Measurements from ENCODE around the gene IQGAP2.

IQGAP2 gene

DNA sequence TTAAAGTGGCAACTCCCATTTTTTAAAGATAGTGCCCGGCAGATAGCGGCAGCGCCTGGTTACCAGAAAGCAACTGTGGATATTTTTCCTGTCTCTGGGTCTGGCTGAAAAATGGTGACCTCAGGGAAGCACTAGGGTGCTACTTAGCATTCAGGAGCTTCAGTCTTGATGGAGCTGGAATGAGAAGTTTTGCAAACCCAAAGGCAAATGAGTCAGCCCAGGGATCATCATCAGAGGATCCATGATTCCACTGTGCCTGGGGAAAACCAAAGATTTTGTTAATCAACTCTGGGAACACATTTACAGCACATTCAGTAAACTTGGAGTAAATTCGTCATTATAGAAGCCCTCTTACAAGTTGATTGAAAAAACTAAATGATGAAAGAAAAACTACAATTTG lies 339.5 kb downstream of the IQGAP2 start:
- peak; percentile 61 for DNase-seq (ENCODE audit: low read depth)
- TF ChIP-seq, protein P1, sequence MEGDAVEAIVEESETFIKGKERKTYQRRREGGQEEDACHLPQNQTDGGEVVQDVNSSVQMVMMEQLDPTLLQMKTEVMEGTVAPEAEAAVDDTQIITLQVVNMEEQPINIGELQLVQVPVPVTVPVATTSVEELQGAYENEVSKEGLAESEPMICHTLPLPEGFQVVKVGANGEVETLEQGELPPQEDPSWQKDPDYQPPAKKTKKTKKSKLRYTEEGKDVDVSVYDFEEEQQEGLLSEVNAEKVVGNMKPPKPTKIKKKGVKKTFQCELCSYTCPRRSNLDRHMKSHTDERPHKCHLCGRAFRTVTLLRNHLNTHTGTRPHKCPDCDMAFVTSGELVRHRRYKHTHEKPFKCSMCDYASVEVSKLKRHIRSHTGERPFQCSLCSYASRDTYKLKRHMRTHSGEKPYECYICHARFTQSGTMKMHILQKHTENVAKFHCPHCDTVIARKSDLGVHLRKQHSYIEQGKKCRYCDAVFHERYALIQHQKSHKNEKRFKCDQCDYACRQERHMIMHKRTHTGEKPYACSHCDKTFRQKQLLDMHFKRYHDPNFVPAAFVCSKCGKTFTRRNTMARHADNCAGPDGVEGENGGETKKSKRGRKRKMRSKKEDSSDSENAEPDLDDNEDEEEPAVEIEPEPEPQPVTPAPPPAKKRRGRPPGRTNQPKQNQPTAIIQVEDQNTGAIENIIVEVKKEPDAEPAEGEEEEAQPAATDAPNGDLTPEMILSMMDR (conservative IDR thresholded peaks at IDR 0.05; ENCODE audit: low read depth, low read length), result no peak
- no peak overlapping the region for H3K4me3 ChIP-seq (ENCODE audit: low read depth, low read length)

DNA sequence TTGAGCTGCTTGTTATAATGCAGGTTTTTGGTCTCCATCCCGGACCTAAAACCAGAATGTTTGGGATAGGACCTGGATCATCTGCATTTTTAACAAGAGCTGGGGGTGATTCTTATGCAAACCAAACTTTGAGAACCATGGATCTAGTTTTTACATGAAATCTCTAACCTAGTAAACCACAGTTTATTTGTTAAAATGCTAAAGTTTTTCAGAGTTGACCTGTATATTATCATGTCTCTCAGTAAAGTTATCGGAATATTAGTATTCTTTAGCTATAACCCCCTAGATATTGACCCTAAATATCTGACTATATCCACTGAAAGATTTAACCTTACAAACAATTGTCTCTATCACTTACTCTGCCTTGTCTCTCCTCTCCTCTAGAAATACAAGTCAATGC lies 341.5 kb downstream of the IQGAP2 start:
- DNase-seq (ENCODE audit: low read depth), result no peak
- TF ChIP-seq, protein P1 (conservative IDR thresholded peaks at IDR 0.05; ENCODE audit: low read depth, low read length), result no peak
- no peak overlapping the region for H3K4me3 ChIP-seq (ENCODE audit: low read depth, low read length)

DNA sequence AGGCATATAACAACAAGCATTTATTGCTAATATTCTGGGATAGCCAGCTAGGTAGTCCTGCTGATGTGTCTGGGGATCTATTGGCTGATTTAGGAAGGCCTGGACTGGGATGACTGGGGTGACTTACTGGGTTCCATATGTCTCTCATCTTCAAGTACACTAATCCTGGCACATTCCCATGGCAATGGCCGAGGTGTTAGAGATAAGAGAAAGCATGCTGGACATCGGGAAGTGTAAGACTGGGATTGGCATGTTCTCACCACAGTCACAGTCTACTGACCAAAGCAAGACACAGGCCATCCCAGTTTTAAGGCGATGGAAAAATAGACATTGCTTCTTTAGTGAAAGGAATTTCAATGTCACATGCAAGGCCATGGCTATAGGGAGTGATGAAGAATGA lies 342.6 kb downstream of the IQGAP2 start:
- TF ChIP-seq, protein P1 (conservative IDR thresholded peaks at IDR 0.05; ENCODE audit: low read depth, low read length), result no peak
- no peak for DNase-seq (ENCODE audit: low read depth)
- no peak overlapping the region for H3K4me3 ChIP-seq (ENCODE audit: low read depth, low read length)

DNA sequence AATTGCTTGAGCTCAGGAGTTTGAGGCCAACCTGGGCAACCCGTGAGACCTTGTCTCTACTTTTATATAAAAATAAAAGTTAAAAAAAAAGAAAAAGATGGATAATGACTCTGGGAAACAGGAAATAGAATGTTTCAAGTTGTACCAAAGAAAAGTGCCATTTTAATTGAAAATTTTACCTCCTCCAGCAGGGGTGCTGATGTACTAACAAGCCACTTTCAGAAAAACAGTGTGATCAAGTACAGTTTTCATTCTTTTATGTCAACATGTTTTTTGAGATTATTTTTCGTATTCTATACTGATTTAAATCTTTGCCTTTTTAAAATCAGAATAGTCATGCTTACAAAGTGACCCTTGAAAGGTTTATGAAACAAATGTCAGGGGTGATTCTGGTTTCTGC lies 343.6 kb downstream of the IQGAP2 start:
- no peak for DNase-seq (ENCODE audit: low read depth)
- TF ChIP-seq, protein P1 (conservative IDR thresholded peaks at IDR 0.05; ENCODE audit: low read depth, low read length), result no peak
- H3K4me3 ChIP-seq (ENCODE audit: low read depth, low read length), result no peak overlapping the region

DNA sequence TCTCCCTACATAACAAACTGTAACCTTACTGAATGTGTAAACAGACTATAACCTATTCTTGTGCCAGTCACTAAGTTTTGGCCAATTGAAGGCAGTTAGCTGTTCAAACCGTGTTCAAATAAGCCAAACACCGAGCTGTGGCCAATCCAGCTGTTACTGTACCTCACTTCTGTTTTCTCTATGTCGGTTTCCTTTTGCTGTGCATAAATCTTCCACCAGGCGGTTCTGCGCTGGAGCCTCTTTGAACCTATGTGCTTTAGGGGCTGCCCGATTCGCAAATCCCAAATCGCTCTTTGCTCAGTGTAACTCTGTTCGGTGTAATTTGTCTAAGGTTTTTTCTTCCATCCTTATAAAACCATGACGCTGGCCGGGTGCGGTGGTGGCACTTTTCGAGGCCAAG lies 344.6 kb downstream of the IQGAP2 start:
- DNase-seq (ENCODE audit: low read depth), result no peak
- H3K4me3 ChIP-seq (ENCODE audit: low read depth, low read length), result no peak overlapping the region
- TF ChIP-seq, protein P1 (conservative IDR thresholded peaks at IDR 0.05; ENCODE audit: low read depth, low read length), result no peak

DNA sequence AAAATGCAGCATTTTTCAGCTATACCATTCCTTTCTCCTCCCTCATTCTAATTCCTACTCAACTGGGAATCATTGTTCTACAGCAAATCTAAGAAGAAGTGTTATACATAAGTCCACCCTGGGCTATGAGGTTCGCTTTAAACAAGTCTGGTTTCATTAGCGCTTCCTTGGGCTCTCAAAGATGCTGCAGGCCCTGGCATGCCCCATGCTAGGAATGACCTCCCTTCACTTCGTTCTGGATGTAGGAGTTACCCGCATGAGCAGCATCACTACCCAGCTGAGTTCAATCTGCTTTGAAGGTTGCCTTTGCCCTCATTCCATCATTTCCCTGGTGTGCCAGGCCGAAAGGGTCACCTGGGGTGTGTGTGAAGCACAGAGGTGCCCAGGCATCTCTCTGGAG lies 348.2 kb downstream of the IQGAP2 start:
- no peak overlapping the region for H3K4me3 ChIP-seq (ENCODE audit: low read depth, low read length)
- no peak for DNase-seq (ENCODE audit: low read depth)
- TF ChIP-seq, protein P1 (conservative IDR thresholded peaks at IDR 0.05; ENCODE audit: low read depth, low read length), result no peak

DNA sequence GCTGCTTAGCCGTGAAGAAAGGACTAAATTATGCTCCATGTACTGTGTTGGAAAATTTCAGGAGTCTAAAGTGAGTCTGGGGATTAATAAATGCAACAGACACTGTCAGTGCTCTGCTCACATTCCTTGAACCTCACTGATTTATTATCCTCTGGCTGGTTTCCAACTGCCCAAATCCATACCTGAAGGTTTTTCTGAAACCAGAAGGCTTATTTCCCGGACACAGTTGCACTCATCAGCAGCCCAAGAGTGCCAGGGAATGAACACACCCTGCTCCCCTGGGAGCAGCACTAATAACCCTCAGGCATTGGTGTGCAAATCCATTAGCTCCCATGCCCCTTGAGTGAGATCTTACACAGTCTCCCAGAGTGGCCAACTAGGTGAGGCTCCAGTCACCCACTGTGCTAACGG lies 351.6 kb downstream of the IQGAP2 start:
- DNase-seq (ENCODE audit: low read depth), result no peak
- no peak overlapping the region for H3K4me3 ChIP-seq (ENCODE audit: low read depth, low read length)

More for the DNA sequence above, 351.6 kb downstream of the IQGAP2 start:
- TF ChIP-seq, protein P1 (conservative IDR thresholded peaks at IDR 0.05; ENCODE audit: low read depth, low read length), result no peak
